DMS53 (cell line): Measurements from ENCODE around the gene FAN1.

Experiments
- DNase-seq: peaks from one replicate; lab custom pipeline; 2025; lab: John Stamatoyannopoulos, UW

Gene FAN1

GRCh38 chr15:30956216-30957124 lies 52.8 kb downstream of the FAN1 start:
- DNase-seq, result no peak

DNA sequence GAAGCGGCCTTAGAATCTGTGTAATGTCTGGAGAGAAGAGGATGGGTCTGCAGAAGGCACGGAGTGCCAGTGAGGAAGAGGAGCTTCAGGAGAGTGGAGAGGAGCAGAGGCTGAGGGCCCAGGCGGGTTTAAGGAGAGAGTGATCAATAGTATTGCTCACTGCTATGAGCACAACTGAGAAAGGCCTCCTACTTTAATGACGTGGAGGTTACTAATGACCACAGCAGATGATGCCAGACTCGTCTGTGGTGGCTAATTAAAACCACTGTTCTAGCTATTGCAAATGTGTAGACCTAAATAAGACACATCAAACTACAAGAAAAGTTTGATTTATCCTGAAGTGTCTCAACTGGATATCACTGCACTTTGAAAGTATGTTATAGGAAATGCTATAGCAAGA lies 54.5 kb downstream of the FAN1 start:
- DNase-seq, result no peak

GRCh38 chr15:30962079-30962478 lies 58.4 kb downstream of the FAN1 start:
- no peak for DNase-seq

DNA sequence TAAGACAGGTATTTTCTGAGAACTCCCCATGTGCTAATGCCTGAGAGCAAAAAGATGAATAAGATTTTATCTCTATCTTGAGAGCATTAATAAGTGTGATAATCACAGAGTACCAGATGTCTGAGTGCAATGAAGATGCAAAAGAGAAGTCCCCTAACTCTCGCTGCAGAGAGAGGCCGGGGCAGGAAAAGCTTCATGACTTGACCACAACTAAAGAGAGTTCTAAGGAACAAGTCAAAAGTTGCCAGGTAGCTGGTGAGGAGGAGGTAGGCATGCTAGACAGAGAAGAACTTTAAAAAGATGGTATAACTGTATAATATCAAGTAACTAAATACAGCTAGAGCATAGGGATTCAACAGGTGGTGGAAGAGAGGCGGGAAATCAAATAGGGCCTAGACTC lies 58.9 kb downstream of the FAN1 start:
- DNase-seq, result no peak

DNA sequence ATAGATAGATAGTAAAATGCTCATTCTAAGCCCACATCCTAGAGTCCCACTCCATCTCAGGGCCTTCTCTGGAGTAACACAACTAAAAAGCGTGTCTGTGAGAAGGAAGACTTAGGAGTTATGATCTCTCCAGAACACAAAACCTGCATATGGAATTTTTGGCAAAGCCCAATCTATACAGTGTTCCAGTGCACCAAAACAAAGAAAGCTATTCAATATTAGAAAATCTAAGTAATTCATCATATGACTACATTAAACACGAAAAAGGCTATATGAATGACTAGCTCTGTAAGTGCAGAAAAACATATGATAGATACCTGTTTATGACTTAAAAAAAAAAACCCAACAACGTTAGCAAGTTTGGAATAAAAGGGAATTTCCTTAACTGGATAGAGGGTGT lies 60.0 kb downstream of the FAN1 start:
- no peak for DNase-seq

DNA sequence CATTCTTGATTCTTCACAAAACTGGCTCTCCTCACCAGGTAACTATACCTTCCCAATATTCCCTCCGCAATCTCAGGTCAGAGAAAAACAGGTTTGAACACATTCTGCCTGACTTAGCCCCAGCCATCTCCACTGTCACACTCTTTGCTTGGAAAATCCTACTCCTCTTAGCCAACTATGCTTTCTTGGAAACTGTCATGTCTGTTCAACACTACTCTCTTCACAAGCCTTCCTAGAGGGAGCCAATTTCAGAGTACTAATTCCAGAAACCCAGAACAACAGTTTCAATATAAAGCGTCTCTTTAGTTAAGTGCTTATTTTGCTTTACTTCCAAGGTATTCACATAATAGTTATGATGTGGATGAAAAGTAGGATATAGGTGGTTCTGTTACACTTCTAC lies 66.0 kb downstream of the FAN1 start:
- no peak for DNase-seq

DNA sequence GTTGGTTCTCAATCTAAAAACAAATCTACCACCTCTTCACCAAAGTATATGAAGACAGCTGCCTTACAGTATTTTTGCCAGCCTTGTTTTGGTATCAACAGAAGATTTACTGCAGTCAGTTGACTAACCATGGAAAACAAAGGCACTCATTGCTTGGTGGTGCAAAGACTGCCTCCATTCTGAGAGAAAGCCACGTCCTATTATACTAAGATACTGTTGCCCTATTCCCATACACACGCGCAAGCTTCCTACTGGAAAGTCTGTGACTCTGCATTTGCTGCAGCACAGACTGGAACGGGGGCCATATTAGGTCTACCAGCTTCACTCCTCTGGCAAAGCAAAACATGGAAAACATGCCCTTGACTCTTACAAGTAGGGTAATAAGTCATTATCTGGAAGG lies 69.7 kb downstream of the FAN1 start:
- no peak for DNase-seq

- no peak for DNase-seq
These were observed 70.4 kb downstream of the FAN1 start for GRCh38 chr15:30974112-30974511.

DNA sequence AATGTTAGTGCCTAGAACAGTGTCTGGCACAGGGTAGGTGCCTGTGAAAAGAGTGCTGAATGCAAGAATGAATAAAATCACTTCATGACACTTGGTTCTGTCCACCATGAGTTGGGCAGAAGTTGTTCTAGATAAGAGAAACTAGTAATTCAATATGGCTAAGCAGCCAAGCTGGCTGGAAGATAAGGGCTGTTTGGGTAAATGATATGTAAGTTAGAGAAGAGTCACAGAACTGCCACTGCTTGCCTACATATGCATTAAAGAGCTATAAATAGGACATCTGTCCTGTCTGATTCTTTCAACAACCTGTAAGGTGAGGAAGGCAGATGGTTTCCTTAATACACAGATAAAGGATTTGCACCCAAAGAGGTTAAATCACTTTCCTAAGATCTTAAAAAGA lies 74.6 kb downstream of the FAN1 start:
- no peak for DNase-seq

DNA sequence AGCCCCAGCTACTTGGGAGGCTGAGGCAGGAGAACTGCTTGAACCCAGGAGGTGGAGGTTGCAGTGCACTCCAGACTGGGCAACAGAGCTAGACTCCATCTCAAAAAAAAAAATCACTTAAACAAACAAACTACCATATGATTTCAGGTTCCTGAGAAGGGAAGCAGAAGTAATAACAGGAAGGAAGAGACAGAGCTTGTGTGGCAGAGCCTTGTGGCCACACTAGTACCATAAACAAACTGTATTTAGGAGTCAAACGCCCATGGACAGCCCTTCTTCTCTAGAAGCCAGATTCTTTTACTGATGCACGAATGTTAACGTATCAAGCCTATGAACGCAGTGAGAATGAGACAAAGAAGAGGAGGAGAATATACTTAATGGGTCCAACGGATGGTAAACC lies 75.7 kb downstream of the FAN1 start:
- DNase-seq, result no peak

GRCh38 chr15:30984118-30984517 lies 80.4 kb downstream of the FAN1 start:
- no peak for DNase-seq

GRCh38 chr15:30984542-30984941 lies 80.8 kb downstream of the FAN1 start:
- no peak for DNase-seq

- no peak for DNase-seq
These were observed 81.4 kb downstream of the FAN1 start for GRCh38 chr15:30985081-30985531.

- no peak for DNase-seq
These were observed 86.3 kb downstream of the FAN1 start for GRCh38 chr15:30990036-30990435.

DNA sequence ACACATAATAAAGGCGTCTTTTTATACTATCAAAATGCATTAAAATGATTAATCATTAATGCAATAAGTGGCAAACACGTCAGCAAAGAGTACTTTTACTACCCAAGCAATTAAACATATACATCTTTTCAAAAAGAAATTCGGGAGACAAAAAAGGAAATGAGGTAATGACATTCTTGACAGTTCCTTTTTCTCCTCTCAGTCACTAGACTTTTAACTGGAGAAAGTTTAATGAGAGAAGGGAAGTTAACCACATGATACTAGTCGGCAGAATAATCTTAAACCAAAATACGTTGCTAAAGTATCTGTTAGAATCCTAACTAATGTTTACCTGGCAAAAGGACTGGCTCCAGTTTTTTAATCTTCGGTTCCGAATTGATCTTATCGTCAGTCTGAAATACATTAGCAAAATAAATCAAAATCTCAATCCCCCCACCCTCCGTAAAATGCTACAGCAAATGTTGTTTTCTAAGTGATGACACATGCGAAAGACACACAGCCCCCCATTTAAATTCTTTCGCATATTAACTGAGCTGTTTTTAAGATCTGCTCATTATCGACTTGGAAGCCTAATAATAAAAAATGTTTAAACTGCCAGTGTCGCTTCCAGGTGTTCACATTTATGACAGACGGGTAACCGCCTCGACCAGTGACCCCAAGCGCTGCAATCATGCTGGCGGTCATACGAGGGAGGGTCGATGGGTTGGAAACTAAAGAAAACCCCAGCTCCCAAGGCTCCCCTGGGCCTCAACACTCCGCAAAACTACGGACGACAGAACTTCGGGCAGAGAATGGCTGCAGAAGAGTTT lies 86.9 kb downstream of the FAN1 start:
- DNase-seq, result no peak

DNA sequence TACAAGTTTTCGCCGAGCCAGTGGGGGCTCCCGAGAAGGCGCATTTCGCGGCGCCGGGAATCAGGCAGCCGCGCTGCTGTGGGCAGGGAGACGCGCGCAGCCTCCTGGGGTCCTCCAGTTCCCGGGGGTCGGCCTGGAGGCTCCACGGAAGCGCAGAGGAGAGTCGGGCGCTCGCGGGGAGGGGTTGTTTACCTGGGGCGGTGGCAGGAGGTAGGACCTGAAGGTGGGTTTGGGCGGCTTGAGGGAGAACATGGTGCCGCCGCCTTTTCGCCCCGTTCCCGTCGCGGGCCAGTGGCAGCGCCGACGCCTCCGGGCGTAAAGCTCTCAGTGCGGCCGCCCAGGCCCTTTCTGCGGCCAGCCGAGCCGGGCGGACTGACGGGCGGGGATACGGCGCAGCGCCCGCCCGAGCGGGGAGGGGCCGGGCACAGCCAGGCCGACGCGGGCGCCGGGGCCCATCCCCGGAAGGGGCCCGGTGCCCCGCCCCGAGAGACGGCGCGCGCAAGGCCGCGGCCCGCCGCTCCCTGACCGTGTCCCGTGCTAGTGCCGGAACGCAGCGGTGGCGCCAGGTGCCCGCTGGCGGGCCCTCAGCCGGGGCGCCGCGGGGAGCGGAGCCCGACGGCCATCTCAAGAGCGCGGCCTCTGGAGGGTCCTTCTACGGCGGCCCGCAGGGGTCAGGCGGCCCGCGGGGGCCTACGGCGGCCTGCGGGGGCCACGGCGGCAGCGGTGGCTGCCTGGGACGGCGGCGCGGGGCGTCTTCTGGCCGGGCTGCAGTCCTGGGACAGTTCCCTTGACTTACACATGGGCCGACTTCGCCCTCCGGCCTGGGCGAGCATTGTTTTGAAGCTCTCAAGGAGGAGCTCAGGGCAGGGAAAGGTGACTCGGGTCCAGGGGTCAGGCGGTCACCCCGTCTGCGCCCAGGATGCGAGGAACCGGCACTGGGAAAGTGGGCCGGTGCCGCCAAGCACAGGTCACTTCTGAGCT lies 87.8 kb downstream of the FAN1 start, which contains the start of gene MTMR10:
Gene MTMR10, minus strand, starts transcription at position 374 of the 981 bp plus-strand sequence. Its CDS starts 122 bp downstream, at position 252.
- DNase-seq, result peak; percentile 89

GRCh38 chr15:30992249-30992864 lies 88.6 kb downstream of the FAN1 start:
- peak; percentile 60 for DNase-seq
